ENCODE measurements around the gene IRAK4.

IRAK4 gene

DNA sequence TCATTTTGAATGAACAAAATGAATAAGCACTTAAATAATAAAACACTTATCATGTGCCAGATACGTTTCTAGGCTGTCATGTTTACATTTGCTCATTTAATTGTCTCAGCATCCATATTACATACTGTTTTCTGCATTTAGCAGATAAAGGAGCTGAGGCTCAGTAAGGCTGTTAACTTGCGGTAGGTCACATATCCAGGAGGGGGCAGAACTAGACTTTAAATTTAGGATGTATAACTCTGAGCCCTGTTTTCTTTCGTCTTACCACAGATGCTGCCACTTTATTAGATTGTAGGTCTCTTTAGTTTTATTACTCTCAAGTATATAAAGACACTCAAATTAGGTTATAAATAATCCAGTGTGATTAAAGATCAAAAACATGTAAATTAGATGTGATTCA lies 17.7 kb downstream of the IRAK4 start:
- ATAC-seq = peak; percentile 27 to 46

DNA sequence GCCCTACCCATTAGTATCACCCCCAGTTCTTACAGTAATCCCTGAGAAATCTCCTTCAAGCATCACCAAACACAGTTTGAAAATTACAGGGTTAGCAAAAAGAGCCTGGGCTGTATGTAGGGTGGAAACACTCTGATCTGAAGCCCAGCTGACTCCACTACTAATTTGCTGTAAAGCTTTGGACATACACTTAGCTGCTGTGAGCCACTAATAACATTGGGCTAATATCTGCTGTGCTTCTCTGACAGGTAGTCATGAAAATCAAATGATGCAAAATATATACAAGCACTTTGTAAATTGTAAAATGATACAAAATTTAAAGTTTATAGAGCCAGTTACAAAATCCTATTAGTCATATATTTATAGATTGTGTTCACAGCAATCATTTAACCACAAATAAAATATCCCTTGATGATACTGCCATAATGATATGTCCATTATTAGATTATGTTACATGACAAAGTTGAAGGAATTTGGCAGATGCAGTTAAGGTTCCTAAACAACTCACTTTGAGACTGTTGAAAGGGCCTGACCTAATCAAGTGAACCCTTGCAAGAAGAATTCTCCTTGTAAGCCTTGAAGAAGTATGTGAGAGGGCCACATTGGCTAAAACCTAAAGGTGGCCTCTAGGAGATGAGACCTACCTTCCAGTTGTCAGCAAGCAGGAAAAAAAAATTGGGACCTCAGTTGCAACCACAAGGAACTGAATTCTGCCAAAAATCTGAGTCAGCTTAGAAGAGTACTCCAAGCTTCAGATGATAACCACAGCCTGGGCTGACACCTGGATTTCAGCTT lies 28.3 kb downstream of the IRAK4 start:
- no peak for ATAC-seq

DNA sequence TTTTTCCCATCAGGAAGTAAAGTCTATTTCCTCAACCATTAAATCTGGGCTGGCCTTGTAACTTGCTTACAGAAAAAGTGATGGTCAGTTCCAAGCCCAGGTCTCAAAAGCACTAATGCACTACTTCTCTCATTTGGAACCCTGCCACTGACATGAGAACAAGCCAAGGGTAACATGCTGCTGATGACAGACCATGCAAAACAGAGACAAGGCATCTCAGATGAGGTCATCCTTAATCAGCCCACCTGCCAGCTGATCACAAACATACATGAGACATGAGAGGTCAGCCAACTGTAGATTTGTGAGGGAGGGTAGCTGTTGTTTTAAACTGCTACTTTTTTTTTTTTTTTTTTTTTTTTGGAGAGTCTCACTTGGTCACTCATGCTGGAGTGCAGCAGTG lies 31.2 kb downstream of the IRAK4 start:
- ATAC-seq = no peak

DNA sequence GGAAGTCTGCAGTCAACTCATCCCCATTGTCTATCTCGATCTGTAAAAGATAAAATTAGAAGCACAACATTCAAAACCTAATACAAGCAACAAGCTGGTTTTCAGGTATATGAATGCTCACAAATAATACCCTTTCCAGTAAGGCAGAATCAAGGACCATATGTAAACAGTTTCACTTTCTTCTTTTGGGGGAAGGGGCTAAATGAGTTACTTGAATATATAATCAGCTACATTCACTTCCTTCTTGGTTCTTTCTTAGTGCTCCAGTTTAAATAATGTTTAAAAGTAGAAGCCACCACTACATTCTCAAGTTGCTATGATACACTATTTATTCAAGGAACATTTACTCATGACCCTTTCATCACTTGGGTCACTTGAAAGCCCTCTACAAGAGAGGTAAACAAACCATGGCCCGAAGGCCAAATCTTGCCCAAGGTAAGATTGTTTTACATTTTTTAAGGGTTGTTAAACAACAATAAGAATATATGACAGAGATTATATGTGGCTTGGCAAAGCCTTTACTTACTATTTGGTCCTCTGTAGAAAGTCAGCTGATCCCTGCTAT lies 37.0 kb downstream of the IRAK4 start:
- no peak for ATAC-seq

DNA sequence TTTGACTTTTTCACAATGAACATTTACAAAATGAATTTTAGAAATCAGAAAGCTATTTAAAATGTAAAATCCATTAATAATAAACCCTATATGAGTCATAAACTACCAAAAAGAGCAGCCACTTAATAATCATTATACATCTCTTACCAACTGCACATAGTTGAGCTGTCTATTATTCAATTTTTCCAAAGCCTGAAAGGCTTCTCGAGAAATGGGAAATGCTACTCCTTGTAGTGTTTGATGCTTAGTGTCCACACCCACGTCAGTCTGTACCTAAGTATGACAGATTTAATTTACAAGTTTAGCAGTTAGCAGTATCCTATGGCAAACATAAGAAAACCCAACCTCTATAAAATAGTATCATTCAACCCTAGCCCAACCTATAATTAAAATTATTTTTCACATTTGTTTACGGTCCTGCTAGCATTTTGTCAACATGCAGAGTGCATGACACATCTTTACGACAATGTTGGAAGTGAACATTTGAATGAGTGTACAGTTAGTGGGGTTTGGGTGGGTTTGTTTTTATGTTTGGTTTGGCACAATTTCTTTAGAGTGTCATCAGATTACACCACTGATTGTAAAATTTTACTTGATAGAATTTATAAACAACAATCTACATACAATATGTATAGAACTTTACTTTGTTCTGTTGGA lies 38.9 kb downstream of the IRAK4 start:
- peak in 1 of 2 donors; percentile 38 for ATAC-seq

DNA sequence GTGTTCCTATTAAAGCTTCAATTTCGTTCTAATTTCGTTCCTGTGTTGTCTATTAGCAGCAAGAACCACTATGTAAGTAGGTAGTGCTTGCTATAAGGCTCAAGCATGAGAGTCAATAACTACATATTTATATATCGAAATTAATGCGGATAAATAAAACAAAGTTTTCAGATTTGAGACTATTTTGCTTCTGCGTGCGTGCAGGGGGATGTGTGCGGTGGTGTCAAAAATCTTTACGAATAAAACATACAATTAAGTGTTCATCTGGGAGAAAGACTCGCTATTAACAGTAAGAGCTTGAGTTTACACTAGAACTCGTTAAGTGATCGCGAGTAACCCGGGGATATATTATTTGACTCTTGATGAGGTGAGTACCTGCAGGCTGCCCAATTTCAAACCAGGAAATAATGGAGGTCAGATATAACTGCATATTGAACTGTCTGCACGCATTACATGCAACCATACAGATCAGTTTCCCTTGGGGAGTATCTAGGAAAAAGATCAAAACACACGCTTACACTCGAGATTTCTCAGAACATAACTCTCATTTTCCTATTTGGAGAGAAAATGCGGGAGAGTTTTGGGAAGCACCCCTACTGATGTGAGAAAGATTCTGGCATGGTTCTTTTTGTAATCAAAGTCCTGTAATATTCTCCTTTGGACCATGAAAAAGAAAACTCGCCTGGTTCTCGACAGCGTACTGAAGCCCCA lies 46.6 kb downstream of the IRAK4 start:
- ATAC-seq = no peak

DNA sequence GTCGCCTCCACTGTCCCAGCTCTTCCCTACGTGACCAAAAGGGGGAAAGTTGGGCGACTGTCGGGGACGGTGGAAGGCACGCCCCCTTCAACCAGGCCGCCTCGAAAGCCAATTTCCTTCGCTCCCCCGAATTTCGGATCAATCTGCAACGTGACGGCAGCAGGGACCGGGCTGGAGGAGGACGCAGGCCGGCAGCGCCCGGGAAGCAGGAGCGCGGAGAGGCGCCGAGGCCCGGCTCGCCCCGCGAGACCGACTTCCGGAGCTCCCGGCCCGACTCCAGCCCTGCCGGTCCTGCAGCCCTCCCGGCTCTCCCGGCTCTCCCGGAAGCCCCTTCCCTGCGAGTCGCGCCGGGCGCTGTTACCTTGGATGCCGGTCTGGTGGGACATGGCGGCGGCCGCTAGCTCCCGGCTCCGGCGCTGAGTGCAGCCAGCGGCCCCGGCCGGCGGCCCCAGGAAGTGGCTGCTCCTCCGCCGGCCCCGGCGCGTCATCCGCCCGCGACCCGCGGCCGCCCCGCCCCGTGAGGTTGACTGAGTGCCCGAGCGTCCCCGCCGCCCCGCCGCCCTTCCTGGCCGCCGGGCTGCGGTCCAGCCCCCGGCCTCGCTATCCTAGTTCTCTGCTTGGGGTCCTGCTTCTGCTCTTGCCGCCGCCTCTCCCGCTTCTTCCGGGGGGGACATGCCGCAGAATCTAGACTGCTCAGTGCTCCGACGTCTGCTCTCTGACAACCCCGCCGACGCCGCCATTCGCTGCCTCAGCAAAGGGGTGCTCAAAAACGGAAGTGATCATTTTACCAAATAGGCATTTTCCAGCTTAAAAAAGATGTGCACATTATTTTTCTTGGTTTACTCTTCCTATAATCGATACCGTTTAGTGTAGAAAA lies 47.3 kb downstream of the IRAK4 start, which contains the start of gene TWF1:
TSS of gene TWF1 (minus strand) at position 458 of the 877 bp plus-strand sequence. CDS start at position 386, 72 bp downstream.
- peak; percentile 96 to 97 for ATAC-seq

DNA sequence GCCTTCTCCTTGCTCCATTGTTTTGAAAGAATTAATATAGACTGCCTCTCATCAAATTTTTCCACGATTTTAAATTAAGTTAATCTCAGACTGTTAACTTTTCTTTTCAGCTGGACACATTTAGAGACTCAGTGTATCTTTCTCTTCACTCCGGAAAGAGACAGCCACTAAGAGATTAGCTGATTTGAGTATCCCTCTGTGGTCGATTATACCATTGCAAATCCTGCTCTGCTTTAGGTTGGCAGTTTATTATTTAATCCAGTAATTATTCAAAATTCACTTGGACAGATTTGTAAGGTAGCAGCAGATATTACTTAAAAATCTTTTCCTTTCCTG lies 48.0 kb downstream of the IRAK4 start:
- ATAC-seq = no peak

DNA sequence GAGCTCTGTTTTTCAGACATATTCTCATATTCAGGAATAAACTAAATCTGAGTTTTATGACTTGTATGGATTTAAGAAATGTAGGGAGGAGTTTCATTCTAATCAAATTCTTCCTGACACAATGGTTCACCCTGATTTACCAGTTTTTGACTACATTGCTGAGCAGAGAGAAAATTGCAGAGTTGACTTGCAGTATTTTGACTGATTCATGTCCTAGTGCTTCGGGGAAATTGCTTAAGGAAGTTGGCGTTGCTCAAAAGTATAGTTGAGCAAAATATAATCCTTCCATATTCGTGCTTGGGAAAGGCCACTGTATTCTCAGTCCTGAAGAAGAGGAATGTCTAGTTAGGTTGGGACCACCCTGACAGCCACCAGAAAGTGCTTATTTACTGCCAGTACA lies 48.6 kb downstream of the IRAK4 start:
- no peak for ATAC-seq

DNA sequence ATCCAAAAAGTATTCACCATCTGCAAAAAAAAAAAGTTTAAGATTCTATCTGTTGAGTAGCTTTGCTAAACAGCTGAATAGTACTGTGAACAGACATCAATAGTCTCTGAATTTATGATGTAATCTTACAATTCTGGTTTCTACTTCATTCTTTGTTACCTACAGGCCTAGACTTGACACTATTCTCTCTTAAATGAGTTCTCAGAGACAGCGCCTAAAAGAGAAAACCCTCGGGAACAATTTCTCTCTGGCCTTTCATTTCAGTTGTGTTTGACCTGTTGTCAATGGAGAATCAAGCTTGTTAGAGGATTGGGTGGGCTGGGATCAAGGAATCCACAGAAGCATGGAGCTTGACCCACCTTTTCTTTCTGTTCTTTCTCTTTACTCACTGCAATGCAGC lies 53.3 kb downstream of the IRAK4 start:
- no peak for ATAC-seq

DNA sequence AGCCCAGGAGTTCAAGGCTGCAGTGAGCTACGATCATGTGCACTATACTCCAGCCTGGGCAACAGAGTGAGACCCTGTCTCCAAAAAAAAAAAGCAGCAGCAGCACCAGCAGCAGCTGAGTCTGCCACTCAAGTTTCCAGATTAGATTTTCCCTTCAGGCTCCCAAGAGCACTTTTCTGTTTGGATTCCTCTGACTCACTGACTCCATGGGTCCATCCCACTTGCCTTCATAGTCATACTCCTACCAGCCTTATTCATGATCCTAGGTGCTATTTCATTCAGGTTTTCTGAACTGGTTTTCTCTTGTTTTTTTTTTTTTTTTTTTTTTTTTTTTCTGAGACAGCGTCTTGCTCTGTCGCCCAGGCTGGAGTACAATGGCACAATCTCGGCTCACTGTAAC lies 54.2 kb downstream of the IRAK4 start:
- no peak for ATAC-seq

DNA sequence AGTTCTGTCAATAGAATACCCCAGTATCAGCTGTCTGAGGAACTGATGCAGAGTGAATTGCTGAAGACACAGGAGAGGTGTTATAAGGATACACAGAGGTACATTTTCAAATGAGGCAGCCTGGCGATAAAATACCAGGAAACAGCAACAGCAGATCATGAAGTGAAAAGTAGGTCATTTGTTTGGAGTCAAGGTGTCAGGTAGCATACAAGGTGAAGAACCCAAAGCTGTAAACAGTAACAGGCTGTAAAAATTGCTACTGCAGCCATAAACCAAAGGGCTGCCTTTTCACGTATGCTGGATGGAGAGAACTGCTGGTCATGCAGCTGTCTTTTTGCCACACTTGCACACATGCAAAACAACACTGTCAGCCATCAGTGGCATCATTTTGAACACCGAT lies 56.7 kb downstream of the IRAK4 start:
- ATAC-seq = no peak

DNA sequence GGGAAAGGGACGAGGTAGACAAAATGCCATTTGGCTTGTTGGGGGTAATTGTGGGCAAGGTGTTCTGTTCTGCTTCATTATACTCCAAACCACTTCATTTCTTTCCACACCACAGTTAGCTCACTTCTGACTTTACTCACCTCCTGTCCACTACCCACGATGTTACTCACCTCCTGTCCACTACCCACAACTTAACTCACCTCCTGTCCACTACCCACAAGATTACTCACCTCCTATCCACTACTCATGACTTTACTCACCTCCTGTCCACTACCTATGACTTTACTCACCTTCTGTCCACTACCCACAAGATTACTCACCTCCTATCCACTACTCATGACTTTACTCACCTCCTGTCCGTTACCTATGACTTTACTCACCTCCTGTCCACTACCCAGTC lies 57.4 kb downstream of the IRAK4 start:
- peak in 1 of 2 donors; percentile 17 for ATAC-seq

DNA sequence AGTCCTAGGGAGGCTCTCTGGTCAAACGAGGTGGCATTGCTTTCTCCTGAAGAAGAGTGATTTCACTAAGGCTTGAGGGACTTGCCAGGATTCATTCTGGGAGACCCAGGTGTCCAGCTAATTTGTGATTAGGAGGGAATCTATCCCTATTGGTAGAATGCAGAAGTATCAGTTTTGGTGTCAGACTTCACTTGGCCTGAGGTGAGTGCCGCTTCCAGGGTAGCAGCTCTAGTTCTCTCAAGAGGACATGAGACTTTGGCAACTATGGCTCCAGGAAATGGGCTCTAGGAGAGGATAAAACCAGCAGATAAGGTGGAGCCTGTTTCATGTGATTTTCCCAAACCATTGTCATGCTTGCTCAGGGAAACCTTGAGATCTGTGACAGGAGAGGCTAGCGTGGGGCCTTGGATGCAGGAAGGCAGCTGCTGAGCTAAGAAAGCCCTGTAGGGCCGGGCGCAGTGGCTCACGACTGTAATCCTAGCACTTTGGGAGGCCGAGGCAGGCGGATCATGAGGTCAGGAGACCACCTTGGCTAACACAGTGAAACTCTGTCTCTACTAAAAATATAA lies 65.5 kb downstream of the IRAK4 start:
- ATAC-seq = no peak

DNA sequence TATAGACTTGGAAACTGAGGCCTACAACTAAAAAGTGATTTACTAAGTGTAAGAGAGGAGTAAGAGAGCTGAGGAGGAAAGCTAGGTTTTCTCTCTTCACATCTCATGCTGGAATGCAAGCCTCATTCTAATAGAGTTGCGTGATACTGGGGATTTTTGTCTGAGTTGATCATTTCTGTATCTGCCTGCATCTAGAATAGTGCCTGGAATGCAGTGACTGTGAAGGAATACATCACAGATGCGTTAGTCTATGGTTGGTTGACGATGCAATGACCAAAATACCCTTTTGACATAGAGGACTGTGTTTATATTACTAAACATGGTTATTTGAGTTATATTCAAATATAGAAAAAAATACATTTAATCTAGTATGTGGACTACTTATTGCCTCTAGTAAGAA lies 67.9 kb downstream of the IRAK4 start:
- ATAC-seq = no peak

DNA sequence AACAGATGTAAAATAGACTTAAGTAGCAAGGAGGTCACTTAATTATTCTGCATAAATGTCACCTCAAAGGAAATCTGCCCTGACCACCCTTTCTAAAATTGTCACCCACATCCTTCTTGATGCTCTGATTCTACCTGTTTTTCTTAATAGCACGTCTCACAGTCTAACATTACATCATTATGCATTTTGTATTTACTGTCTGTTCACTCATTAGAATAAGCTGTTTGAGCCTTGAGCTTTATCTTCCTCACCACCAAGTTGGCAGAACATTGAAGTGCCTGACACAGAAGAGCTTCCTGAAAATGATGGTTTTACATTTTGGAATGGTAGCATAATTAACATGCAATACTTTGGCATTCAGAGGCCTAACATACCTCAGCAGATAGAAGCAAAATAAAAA lies 68.3 kb downstream of the IRAK4 start:
- no peak for ATAC-seq

DNA sequence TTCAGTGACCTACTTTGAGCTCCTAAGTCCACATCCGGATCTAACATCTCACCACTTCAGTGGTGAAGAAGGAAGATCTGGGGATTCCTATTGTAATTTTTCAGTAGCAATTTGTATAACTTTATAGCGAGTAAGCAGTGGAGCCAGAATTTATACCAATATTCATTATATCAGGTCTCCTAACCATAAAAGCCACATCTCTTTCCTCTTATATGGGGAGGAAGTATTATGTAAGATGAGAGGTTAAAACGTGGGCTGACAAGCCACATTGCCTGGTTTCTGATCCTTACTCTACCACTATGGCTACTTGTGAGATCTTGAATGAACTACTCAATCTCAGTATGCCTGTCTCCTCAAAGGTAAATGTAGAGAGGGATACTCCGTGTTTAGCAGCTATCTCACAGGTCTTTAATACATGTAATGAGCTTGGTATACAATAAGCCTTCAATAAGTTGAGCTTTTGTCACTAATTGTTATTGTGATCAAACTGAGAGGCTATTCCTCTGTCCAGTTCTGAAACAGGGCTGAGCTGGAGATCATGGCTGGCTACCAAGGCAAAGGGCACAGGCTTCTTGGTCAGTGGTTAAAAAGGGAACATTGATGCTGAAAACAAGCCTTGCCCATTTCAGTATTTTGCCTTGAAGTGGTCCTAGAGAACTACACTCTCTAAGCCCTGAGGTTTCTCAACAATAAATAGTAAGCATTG lies 73.9 kb downstream of the IRAK4 start:
- no peak for ATAC-seq

DNA sequence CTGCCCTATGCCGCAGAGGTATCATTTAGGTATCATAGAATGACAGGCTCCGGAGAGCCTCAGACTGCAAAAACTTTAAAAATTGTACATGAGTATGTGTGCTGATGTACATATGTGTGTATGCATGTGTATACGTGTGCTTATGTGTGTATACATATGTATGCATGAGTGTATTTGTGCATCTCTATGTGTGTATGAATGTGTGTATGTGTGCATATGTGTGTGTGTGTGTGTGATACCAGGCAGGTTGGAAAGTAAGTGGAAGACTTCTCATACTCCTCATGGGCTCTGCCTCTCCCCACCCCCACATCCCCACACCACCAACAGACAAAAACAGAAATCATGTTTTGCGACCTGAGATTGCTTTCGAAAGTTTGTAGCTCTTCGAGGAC lies 76.5 kb downstream of the IRAK4 start:
- ATAC-seq = peak in 1 of 2 donors; percentile 7

DNA sequence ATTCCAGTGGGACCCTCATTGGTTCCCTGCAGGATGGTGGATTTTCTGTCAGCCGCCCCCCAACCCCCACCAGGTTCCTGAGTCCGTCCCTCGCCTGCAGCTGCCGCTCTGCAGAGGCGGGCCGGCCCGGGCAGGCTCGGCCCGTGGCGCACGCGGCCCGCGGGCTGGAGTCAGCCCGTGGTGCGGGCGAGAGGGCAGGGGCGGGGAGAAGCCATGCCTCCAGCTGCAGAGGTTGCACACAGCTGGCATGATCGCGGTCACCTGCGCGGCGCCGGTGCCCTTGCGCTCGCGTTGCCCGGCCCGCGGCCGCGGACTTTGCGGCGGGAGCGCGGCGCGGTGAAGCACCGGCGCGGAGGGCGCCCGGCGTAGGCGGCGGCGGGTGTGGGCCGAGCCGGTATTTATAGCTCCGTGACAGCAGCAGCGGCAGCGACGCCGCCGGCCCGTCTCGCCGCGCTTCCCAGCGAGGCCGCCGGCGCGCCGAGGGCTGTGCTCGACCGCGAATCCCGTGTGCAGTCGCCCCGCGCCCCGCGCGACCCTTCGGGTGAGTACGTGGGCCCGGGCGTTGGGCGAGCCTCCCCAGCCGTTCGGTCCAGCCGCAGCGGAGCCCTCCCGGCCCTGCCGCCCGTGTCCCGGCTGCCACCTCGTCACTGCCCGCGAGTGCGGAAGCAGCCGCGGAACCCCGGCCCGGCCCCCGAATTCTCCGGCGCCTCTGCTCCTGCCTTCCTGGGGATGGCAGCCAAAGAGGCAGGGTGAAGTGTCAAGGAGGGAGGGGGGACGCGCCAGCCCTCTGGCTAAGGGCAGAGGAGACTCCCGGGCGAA lies 77.1 kb downstream of the IRAK4 start, which contains the start of gene TMEM117:
TSS of gene TMEM117 (plus strand) at position 426 of the 819 bp plus-strand sequence.
- ATAC-seq = peak; percentile 71 to 80

DNA sequence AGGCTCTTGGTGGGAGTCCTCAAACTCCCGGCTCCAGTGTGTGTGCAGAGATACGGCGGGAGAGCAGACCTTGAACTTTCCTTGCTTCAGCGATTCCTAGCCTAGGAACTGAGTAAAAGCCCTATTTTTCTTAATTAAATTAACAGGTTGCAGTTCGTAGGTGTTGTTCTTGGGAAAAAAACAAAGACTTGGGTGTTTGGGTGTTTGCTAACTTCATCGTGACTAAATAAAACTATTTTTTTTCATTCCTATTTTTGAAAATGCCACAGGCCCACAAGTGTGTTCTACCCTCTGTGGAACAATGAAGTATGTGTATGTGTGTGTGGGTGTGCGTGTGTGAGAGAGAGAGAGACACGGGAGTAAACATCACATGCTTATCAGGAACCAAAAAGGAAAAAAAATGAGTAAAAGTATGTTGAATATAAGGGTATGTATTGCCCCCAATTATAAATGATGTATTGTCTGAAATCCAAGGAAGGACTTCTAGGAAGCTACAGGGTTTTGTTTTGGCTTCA lies 77.8 kb downstream of the IRAK4 start:
- no peak for ATAC-seq
